AG10803 (cell line): ENCODE measurements around the gene PACRG.

Experiments used
- DNase-seq: peaks from one replicate; pipeline ENCODE4 v3.0.0; 2010; ENCODE audit warnings: low read depth
- H3K4me3 ChIP-seq: 2 replicates; pipeline ENCODE4 v1.5.1; 2011; ENCODE audit warnings: mild to moderate bottlenecking, low read length, control low read depth
- CTCF ChIP-seq: conservative IDR thresholded peaks from 2 replicates; pipeline ENCODE4 v1.5.1; 2011; ENCODE audit warnings: mild to moderate bottlenecking, low read length, control low read depth, inconsistent platforms

The PACRG gene

GRCh38 chr6:163290545-163291274 lies 562.9 kb downstream of the PACRG start:
- no peak for TF ChIP-seq CTCF
- no peak for DNase-seq

GRCh38 chr6:163291622-163292021 lies 563.8 kb downstream of the PACRG start:
- no peak overlapping the region for H3K4me3 ChIP-seq
- peak; percentile 1 for DNase-seq
- TF ChIP-seq CTCF, result no peak

More at GRCh38 chr6:163290545-163291274, 562.9 kb downstream of the PACRG start:
- no peak overlapping the region for H3K4me3 ChIP-seq

DNA sequence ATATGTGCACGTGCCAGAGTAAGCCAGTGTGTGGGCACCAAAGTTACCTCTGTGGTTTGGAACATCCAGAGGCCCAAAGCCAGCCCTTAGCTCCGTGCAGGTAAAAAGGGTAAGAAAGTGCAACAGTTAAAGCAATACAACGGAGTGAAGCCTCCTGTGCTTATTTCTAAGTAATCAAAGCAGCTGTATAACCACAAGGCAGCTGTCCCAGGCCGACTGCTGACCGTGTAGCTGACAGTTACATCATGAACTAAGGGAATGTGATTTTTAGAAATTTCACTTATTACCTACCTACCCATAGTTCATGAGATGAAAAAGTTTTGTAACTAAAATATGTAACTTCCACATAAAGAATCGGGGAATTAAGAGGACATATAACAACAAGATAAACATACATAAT lies 565.5 kb downstream of the PACRG start:
- H3K4me3 ChIP-seq, result no peak overlapping the region
- no peak for TF ChIP-seq CTCF
- DNase-seq, result no peak

DNA sequence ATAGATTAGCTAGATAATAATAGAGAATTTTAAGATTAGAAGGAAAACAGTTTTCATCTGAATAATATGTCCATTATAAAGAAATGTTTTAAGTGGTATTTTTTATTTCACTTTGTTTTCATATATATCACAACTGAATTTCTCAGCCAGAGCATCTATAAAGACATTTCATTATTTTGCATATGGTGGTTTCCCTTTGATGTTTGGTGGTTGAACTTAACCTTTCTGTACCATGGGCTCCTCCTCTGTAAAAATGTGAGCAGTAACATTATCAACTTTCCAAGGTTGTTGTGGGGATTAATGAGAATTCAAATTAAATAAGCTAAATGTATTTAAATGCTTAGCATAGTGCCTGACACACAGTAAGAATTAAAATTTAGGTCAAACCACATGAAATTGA lies 567.0 kb downstream of the PACRG start:
- DNase-seq, result no peak
- no peak overlapping the region for H3K4me3 ChIP-seq

DNA sequence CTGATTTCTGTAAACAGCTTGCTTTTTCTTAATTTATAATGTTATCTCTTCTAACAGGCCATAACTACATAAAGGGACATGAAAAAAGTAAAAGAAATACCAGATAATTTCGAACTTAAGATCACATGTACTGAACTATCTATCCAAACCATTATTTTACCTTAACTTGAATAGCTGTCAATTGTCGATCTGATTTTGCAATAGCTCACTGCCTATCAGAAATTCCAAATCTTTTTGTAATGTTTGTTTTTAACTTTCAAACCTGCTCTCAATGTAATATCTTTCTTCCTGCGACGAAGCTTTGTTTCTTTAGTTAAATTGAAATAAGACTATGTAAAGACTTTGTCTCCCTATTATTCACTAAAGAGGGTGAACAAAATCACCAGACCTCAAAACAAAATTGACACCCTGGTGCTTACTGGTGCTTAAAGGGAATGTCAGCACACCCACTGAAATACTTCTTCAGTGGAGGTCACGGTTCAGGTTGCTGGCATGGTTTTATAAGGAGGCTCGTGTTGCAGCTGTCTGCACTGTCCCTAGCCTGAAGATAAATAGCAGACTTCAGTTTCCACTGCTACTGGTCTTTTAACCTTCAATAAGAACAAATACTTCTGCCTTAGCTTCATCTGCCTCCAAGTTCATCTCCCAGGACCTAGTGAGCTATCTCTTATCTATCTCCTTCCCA lies 569.2 kb downstream of the PACRG start:
- no peak for DNase-seq
- TF ChIP-seq CTCF, result no peak
- no peak overlapping the region for H3K4me3 ChIP-seq

More for the DNA sequence above, 567.0 kb downstream of the PACRG start:
- TF ChIP-seq CTCF, result no peak

DNA sequence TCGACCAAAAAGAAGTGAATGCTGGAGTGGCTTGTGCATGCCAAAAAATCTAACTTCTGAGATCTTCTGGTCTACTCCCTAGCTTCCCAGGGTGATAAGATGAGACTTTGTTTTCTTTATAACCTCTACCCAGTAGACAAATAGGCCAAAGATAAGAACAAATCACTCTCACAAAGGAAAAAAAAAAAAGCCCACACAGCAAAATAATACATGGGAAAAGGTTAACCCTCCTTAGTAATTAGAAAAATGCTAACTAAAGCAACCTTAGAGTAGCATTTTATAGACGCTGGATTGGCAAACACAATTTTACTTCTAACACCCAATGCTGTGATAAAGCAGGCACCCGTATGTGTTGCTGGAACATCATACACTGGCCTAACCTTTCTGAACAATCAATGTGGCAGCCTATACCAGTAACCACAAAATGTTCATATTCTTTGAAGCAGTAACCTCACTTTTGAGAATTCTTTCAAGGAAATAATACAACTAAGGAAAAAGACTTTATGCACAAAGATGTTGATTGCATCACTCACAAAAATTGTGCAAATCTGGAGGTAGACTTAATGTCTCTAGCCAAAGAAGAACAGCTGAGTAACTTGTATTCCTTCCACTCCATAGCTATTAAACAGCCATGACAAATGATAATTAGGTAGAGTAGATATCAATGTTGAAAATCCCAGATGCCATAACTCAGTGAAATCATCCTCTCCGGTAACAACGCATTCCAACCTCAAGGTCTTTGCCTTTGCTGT lies 570.5 kb downstream of the PACRG start:
- no peak for DNase-seq
- H3K4me3 ChIP-seq, result no peak overlapping the region
- no peak for TF ChIP-seq CTCF
